SK-N-MC (cell line): ENCODE results near the gene TGM1.

ENCODE experiments used
- EZH2 ChIP-seq: fragments of 200-600 bp; sonication (generic); IDR thresholded peaks from one replicate; pipeline ENCODE4 v1.6.1; 2017; ENCODE audit warnings: antibody characterized with exemption
- POLR2AphosphoS5 ChIP-seq: IDR thresholded peaks from 2 replicates; pipeline ENCODE4 v1.6.1; 2012; ENCODE audit warnings: mild to moderate bottlenecking, low read depth, low read length, borderline replicate concordance

- TF ChIP-seq POLR2AphosphoS5: no peak
- TF ChIP-seq EZH2: no peak
These were observed 24.0 kb upstream of the TGM1 start for GRCh38 chr14:24286996-24287395.
